Cardiac ventricle fibroblast (primary cell): Measurements from ENCODE around the gene GJA1. TPM values are rescaled to one million over a fixed set of nuclear protein-coding genes. Genes with fewer than 3 reads are reported as not detected.

Experiments used
- total RNA-seq: library from RNA; depleted of rRNA; stranded (reverse); fragments of >200 nt; gene quantifications from 2 replicates; pipeline ENCODE4 v1.2.3, GENCODE V29; 2015

Gene GJA1
- 71.6 and 83.2 TPM in 2 replicates for total RNA-seq

GRCh38 chr6:121435444-121436069, at the start of gene GJA1:
Gene GJA1 (plus strand): TSS chr6:121435646. CDS start chr6:121446848, 11,202 bp downstream.

Other genes with a start within 250 kb of the GJA1 start
- gene TBC1D32, start 101.2 kb upstream of the GJA1 start, total RNA-seq, result 5.5 and 10.7 TPM in 2 replicates